Hepatic stellate cell (primary cell): ENCODE data around the gene MAPK11.

Experiments used
- DNase-seq: peaks from one replicate; pipeline ENCODE4 v3.0.0; 2011; ENCODE audit warnings: low spot score

Gene MAPK11

DNA sequence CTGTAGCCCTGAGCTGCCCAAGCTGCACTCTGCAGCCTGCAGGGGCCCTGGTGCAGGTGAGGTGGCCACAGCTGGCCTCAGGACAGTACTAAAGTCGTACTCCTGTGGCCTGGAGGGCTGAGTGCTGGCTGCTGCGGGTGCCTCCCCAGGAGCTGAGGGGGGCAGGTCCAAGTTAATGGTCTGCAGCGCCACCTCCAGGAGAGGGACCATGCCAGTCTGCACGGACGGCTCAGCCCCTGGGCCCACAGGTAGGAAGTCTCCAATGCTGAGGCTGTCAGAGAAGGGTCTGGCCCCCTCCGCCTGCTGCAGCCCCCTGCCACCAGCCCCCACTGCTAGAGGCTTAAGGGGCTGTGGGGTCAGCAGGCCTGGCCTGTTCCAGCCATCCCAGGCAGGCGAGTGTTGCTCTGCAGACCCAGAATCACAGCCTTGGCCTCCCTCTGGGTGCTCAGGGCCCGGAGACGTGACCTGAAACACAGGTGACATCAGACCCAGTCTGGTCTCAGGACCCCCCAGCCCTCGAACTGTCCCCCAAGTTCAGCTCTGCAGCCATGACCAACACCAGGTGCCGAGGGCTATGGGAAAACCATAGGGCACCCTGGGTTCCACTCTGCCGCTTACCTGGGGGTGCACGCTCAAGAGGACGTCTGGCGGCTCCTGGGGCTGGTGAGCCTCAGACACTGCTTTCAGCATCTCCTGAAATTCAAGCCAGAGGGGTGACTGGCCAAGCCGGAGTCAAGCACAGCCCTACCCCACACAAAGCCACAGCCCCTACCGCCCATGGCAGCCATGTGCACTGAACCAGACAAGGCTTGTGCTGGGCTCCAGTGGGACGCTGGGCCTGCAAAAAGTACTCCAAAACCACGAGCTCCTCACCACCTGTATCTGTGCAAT, 48.5 kb downstream of the MAPK11 start:
- no peak for DNase-seq

DNA sequence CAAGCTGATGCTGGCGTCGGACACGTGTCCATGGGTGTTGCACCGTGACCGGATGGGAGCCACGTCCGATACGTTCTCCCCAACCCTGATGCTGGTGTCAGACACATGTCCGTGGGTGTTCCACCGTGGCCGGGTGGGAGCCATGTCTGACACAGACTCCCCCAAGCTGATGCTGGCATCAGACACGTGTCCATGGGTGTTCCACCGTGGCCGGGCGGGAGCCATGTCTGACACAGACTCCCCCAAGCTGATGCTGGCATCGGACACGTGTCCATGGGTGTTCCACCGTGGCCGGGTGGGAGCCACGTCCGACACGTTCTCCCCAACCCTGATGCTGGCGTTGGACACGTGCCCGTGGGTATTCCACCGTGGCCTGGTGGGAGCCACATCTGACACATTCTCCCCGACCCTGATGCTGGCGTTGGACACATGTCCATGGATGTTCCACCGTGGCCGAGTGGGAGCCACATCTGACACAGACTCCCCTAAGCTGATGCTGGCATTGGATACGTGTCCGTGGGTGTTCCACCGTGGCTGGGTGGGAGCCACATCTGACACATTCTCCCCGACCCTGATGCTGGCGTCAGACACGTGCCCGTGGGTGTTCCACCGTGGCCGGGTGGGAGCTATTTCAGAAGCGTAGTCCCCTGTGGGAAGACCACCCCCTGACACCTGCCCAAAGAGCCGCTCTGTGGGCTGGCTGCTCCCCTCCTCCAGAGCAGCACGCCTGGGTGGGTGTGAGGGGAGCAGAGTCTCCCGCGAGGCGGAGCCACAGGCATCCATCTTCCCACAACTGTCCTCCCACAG, 49.4 kb downstream of the MAPK11 start:
- no peak for DNase-seq

DNA sequence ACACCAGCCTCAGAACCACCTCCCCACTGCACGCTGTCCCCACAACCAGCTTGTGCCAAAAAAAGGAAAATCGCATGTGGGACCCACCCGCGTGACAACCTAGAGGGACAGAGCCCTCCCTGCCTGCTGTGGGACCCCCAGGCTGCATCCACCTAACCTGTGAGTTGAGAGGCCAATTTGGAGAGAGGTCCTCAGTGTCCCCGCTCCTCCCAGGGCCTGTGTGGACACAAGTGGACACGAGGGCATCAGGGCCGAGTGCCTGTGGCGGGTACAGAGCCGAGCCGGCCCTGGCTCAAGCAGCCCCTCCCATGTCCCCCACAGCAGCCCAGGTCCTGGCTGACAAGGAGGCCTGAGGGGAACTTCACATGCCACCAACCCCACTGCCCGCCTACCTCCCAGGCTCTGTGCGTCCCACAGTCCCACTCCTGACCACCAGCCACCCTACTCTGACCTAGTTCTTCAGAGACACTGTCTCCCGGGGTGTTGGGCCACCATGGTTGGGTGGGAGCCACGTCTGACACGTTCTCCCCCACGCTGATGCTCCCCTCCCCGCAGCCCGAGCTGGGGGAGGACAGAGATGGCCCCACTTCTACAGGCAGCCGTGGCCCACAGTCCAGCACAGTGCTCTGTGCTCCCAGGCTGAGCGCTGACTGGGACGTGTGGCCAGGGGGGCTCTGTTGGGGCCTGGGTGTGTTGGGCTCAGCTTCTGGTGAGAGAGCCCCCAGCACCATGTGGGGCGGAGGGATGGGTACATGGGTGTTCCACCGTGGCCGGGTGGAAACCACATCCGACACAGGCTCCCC, 50.2 kb downstream of the MAPK11 start:
- DNase-seq = no peak

DNA sequence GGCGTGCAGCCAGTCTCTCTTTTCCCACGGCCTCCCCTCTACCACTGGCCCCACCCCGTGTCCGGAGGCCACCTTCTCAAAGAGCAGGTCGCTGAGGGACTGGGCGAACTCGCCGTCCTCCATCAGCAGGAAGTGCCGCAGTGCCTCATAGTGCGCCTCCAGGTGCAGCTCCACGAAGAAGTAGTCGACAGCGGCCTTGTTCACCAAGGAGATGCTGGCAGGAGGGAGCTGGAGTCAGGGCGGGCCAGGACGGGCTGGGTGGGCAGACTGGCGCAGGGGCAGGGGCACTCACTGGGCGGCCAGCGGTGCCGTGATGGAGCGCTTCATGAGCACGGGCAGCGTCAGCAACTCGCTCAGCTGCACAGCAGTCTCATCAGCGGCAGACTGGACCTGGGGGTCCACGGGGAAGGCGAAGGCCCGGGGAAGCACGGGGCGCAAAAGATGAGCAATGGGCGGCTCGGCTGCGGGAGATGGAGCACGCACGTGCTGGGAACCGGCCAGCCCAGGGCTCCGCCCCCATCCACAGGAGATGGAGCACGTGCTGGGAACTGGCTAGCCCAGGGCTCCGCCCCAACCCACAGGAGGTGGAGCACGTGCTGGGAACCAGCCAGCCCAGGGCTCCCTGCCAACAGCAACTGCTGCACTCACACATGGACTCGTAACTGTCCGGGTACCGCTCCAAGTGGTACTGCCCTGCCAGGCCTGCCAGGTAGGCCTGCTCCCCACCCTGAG, 51.0 kb downstream of the MAPK11 start:
- peak; percentile 64 for DNase-seq

DNA sequence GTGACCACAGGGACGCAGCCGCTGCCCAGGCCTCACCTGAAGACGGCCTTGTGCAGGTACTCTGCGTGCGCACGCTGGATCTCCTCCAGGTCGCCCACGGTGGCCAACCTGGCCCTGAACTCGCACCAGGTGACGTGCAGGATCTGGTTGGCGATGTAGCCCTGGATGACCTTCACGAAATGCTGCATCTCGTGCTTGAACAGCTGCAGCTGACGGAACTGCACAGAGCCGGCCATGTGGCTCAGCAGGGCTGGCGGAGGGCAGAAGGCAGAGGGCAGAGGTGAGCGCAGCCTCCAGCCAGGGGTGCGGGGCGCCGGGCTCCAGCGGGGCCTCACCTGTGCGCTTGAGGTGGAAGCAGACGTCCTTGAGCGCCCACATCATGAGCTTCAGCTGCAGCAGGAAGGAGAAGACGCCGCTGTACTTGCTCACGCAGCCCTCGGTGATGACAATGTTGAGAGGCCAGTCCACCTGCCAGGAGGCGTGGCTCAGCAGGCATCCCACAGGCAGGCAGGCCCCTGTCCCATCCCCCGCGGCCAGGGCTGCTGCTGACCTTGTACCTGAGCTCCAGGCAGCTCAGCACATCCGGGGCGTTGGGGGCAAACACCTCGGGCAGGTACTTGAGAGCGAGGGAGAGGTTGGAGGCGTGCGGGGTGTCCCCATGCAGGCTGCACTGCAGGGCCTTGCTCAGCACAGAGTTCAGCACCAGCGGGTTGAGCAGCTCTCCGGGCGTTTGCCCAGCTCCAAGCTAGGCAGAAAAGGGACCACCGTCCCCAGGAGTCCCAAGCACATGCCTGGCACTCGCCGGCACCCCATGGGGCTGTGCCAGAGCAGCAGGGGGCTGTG, 51.8 kb downstream of the MAPK11 start:
- no peak for DNase-seq

DNA sequence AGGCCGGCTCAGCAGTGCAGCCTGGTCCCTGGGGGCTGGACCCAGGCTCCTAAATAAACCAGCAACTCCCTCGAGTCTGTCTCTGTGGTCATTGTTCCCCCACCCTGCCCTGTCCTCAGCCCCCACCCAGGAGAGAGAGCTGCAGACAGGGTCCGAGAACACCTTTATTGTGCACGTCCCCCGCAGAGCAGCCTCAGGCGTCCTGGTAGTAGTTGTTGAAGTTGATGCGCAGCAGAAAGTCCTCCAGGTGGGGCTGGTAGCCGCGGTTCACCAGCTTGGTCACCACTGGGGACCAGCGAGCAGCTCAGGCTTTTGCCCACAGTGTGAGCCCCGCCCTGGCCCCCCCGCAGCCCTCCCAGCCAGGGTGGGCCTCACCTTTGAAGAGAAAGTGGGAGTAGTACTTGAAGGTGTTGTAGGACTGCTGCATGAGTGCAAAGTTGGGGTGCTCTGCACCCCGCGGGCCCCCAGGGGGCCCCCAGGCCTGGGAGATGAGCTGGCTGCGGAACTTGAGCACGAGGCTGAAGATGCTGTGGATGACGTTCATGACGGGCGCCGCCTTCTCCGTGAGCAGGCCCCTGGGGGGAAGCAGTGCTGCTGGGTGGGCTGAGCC, 52.5 kb downstream of the MAPK11 start:
- DNase-seq = no peak

DNA sequence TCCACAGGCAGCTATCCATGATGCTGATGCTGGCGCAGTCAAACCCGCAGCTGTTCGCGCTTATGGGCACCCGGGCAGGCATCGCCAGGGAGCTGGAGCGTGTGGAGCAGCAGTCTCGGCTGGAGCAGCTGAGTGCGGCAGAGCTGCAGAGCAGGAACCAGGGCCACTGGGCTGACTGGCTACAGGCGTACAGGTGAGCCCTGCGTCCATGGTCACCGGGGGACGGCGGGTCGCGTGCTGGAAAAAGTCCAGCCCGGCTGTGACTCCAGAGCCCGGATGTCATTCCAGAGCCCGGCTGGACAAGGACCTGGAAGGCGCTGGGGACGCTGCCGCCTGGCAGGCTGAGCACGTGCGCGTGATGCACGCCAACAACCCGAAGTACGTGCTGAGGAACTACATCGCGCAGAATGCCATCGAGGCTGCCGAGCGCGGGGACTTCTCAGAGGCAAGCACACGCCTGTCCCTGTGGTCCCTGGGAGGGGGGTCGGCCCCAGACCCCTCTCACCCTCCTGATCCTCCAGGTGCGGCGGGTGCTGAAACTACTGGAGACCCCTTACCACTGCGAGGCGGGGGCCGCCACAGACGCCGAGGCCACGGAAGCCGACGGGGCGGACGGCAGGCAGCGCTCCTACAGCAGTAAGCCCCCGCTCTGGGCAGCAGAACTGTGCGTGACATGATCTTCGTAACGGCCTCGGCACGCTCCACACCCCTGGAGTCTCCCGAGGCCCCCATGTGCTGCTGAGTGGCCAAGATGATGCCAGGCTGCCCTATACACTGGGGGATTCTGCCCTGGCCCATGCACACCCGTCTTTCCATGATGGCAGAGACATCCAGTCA, 53.3 kb downstream of the MAPK11 start:
- no peak for DNase-seq

DNA sequence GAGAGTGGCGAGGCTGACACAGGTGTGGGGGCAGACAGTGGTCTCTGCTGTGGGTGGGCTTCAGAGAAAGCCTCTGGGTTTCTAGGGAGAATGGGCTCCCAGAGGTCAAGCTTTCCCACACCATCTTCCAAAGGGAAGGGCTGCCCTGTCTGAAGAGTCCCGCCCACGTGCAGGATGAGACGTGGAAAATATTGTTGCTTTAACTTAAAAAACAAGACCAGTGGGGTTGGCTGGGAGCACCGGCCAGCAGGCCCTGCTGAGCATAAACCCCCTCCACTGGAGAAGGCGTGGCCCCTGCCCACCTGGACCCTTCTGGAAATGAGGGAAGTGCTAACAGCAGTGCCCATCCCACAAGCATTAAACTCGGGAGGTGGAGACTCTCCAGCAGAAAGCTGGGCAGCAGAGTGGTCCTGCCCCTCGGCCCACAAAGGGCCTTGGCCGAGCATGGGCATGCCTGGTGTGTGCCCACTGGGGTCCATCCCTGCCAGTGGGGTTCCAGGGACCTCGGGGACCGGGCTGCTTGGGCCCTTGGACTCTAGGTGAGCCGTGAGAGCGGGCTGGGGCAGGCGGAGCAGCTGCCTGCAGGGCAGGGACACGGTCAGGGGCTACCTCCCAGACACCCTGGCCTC, 54.0 kb downstream of the MAPK11 start:
- no peak for DNase-seq

DNA sequence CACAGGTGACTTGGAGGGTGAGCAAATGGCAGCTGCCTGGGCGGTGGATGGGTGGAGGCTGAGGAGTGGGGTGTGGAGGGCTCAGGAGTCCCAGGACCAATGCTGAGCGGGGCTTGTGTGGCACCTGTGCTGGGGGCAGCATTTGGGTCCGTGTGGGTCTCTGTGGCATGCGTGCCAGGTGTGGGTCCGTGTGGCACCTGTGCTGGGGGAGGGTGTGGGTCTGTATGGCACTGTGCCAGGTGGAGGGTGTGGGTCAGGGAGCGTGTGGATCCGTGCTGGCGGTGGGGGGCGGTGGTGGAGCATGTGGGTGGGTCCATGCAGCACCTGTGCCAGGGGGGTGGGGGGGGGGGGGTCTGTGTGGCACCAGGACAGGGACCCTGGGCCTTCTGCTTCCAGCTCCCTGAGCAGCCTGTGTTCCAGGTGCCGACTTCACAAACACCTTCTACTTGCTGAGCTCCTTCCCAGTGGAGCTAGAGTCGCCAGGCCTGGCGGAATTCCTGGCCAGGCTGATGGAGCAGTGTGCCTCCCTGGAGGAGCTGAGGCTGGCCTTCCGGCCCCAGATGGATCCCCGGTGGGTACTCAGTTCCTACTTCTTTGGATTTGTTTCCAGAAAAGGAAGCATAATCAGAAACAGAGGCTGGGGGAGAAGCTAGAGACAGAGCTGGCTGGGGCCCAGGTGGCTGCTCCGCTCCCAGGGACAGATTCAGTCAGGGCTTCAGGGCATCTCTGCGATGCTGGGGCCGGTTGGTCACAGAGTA, 54.7 kb downstream of the MAPK11 start:
- no peak for DNase-seq
